HEK293 (cell line): ENCODE measurements around the gene POLK.

Source experiments
- TF ChIP-seq, protein P1 (sequence below): fragments of 450-650 bp; formaldehyde crosslinking; IDR thresholded peaks from 2 replicates; pipeline ENCODE4 v1.5.1; 2016; ENCODE audit warnings: missing biosample characterization, missing genetic modification characterization
- TF ChIP-seq, protein P2 (sequence below): fragments of 450-650 bp; formaldehyde crosslinking; IDR thresholded peaks from 2 replicates; pipeline ENCODE4 v1.5.1; 2016; ENCODE audit warnings: missing biosample characterization, missing genetic modification characterization

DNA sequence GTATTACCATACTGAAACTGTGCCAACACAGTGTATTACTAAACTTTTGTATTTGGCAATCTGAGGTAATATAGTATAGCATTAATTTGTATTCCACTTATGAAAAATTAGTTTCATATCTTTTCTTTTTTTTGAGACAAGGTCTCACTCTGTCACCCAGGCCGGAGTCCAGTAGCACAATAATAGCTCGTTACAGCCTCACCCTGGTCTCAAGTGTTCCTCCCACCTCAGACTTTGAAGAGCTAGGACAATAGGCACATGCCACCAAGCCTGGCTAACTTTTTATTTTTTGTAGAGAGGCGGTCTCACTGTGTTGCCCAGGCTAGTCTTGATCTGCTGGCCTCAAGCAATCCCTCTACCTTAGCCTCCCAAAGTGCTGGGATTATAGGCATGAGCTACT lies 36.1 kb downstream of the POLK start:
- TF ChIP-seq, protein P1, sequence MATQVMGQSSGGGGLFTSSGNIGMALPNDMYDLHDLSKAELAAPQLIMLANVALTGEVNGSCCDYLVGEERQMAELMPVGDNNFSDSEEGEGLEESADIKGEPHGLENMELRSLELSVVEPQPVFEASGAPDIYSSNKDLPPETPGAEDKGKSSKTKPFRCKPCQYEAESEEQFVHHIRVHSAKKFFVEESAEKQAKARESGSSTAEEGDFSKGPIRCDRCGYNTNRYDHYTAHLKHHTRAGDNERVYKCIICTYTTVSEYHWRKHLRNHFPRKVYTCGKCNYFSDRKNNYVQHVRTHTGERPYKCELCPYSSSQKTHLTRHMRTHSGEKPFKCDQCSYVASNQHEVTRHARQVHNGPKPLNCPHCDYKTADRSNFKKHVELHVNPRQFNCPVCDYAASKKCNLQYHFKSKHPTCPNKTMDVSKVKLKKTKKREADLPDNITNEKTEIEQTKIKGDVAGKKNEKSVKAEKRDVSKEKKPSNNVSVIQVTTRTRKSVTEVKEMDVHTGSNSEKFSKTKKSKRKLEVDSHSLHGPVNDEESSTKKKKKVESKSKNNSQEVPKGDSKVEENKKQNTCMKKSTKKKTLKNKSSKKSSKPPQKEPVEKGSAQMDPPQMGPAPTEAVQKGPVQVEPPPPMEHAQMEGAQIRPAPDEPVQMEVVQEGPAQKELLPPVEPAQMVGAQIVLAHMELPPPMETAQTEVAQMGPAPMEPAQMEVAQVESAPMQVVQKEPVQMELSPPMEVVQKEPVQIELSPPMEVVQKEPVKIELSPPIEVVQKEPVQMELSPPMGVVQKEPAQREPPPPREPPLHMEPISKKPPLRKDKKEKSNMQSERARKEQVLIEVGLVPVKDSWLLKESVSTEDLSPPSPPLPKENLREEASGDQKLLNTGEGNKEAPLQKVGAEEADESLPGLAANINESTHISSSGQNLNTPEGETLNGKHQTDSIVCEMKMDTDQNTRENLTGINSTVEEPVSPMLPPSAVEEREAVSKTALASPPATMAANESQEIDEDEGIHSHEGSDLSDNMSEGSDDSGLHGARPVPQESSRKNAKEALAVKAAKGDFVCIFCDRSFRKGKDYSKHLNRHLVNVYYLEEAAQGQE (tag by site-specific recombination): no peak
- TF ChIP-seq, protein P2, sequence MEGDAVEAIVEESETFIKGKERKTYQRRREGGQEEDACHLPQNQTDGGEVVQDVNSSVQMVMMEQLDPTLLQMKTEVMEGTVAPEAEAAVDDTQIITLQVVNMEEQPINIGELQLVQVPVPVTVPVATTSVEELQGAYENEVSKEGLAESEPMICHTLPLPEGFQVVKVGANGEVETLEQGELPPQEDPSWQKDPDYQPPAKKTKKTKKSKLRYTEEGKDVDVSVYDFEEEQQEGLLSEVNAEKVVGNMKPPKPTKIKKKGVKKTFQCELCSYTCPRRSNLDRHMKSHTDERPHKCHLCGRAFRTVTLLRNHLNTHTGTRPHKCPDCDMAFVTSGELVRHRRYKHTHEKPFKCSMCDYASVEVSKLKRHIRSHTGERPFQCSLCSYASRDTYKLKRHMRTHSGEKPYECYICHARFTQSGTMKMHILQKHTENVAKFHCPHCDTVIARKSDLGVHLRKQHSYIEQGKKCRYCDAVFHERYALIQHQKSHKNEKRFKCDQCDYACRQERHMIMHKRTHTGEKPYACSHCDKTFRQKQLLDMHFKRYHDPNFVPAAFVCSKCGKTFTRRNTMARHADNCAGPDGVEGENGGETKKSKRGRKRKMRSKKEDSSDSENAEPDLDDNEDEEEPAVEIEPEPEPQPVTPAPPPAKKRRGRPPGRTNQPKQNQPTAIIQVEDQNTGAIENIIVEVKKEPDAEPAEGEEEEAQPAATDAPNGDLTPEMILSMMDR (tag by site-specific recombination): no peak
